Measurements from ENCODE around the gene ASXL3.

ASXL3 gene

GRCh38 chr18:33733376-33733775, 155.4 kb downstream of the ASXL3 start:
- DNase-seq, result no peak

DNA sequence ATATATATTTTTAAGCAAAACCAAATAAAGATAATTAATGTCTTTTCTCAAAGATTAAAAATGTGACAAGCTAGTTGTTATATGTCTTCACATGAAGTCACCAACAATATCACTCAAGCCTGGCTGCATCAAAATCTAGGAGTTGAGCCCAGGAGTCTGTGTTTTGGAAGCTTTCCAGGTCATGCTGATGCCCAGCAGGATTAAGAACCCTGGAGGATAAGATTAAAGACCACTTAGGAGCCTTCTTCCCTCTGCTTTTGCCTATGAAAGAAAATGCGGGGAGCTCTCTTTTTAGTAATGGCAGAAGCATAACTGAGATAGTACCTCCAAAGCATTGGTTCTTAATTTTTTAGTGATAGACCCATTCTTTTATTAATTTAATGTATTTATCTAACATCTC, 157.4 kb downstream of the ASXL3 start:
- no peak for DNase-seq

- DNase-seq, result no peak
Measured at GRCh38 chr18:33741760-33742159, 163.7 kb downstream of the ASXL3 start.

DNA sequence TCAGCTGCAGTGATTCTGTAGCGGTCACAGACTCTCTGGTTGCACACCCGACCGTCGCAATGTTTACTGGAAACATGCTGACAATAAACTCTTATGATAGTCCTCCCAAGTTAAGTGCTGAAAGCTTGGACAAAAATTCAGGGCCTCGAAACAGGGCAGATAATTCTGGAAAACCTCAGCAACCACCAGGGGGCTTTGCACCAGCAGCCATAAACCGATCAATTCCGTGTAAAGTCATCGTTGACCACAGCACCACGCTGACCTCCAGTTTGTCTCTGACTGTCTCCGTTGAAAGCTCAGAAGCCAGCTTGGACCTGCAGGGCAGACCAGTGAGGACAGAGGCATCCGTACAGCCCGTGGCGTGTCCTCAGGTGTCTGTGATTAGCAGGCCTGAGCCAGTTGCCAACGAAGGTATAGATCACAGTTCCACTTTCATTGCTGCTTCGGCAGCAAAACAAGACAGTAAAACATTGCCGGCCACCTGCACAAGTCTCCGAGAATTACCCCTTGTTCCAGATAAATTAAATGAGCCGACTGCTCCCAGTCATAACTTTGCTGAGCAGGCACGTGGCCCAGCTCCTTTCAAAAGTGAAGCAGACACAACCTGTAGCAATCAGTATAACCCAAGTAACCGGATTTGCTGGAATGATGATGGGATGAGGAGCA, 166.1 kb downstream of the ASXL3 start:
- no peak for DNase-seq

GRCh38 chr18:33745151-33745795, 167.3 kb downstream of the ASXL3 start:
- DNase-seq, result no peak

GRCh38 chr18:33745871-33746545, 168.0 kb downstream of the ASXL3 start:
- DNase-seq, result no peak

DNA sequence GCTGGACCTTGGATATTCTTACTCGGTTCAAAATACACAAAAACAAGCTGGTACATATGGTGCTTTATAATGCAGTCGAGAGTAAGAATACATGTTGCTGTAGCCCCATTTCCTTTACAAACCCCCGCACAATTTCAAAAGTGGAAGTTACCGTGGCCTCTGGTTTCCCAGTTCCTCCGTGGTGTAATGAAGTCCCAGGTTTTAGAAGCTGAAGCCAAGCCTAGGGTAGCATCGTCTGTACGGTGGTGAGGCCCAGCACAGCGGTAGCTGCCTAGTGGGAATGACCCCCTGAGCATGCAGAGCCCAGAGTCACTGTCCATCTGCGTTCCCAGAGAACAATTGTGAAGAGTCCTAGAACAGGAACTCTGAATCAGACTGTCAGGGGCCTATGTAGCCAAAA, 171.8 kb downstream of the ASXL3 start:
- DNase-seq, result no peak

GRCh38 chr18:33750366-33750765, 172.3 kb downstream of the ASXL3 start:
- no peak for DNase-seq

GRCh38 chr18:33751613-33752221, 173.7 kb downstream of the ASXL3 start:
- DNase-seq, result no peak

GRCh38 chr18:33755391-33755790, 177.4 kb downstream of the ASXL3 start:
- DNase-seq, result no peak

- no peak for DNase-seq
Measured at GRCh38 chr18:33755931-33756560, 178.0 kb downstream of the ASXL3 start.

DNA sequence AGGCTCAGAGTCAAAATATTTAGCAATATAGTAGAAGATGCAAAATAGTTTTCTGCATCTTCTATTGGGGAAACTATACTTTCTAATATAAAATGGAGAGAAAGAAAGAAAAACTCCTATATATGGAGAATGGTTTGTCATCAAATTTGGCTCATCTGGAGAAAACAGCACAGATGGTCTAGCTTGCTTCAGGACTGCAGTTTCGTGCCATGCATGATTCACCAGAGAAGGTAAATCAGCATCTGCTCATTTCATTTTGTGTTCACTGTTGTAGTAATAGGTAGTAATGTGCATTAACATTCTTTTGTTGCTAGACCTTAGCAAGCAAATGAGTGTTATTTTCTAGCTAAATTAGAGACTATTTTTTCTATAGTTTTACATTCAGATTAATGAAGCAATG, 179.0 kb downstream of the ASXL3 start:
- DNase-seq, result no peak

- no peak for DNase-seq
Measured at GRCh38 chr18:33761363-33761762, 183.3 kb downstream of the ASXL3 start.

DNA sequence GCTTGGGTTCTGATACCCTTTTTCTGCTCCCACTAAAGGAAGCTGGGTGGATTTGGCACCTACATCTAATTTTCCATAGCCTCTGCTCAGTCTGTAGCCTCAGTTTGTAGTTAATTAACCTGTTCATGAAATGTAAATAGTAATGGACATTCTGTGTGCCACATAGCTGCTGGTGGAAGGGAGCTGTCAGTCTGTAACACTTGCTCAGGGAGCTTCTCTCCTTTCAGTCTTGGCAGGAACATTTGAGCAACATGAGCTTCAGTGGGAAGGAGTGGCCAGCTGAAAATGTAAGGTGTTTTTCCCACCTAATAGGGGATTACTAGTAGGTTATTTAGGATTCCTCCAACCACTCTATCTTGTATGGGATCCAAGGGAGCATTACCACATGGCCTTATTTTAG, 203.4 kb downstream of the ASXL3 start:
- DNase-seq, result no peak

Data from activated naive CD4-positive, alpha-beta T cell treated with anti-CD3 and anti-CD28 coated beads, Interleukin-2, amount 50 U/mL, for 16 hours (primary cell).